HepG2 (cell line): ENCODE measurements around the gene ZNF223. TPM values are rescaled to one million over a fixed set of nuclear protein-coding genes. Genes with fewer than 3 reads are reported as not detected.

Source experiments
- ATAC-seq: fragments of 200-7000 bp; cut with Tn5 transposase; 3 replicates; pipeline ENCODE4 v1.9.1; 2020; ENCODE audit warnings: mild to moderate bottlenecking, moderate library complexity
- BruUV-seq: library from RNA; stranded (reverse); fragments of 400-500 nt; replicated peaks from 2 replicates; lab custom pipeline; 2021; lab: Mats Ljungman, UMichigan
- CTCF ChIA-PET: fragments of 300-600 bp; formaldehyde crosslinking; extraction: SDS; loops from one replicate; lab custom pipeline; 2021; ENCODE audit warnings: low total read pairs, inconsistent platforms, low intra/inter-chr PET ratio; lab: Yijun Ruan, JAX
- POLR2A ChIA-PET: fragments of 350-600 bp; sonication (Branson Sonifier 250); formaldehyde crosslinking; loops from one replicate; lab custom pipeline; 2020; ENCODE audit warnings: antibody characterized with exemption, inconsistent platforms; lab: Yijun Ruan, JAX
- DNase-seq: peaks from one replicate; pipeline ENCODE4 v3.0.0-alpha.2; 2015; ENCODE audit warnings: low spot score
- FAIRE-seq: peaks from 3 replicates; lab custom pipeline; 2011; peaks lifted over from hg19 to GRCh38; lab: Jason Lieb, UNC
- H2AFZ ChIP-seq: one replicate; pipeline ENCODE4 v1.6.1; 2011; ENCODE audit warnings: low read length, inconsistent platforms
- H3K27ac ChIP-seq: fragments of 300-600 bp; 3 replicates; pipeline ENCODE4 v1.8.0; 2011; ENCODE audit warnings: mixed run types, mild to moderate bottlenecking, mixed read lengths, low read length, inconsistent platforms; ENCODE audit not compliant: insufficient read depth; ENCODE audit errors: extremely low read length
- H3K27me3 ChIP-seq, 2 experiments: fragments of 200-600 bp in 1 of 2; 2 replicates in 1 of 2; 3 replicates in 1 of 2; pipeline versions ENCODE4 v1.6.0 to v1.8.0; 2011; ENCODE audit warnings: low read length in 2 of 2, mild to moderate bottlenecking in 2 of 2, moderate library complexity in 2 of 2, inconsistent platforms in 1 of 2; ENCODE audit not compliant: insufficient read depth in 2 of 2, control insufficient read depth in 1 of 2
- H3K36me3 ChIP-seq, 2 experiments: fragments of 200-600 bp in 1 of 2; replicated peaks in 1 of 2; 2 replicates in 1 of 2; 3 replicates in 1 of 2; pipeline versions ENCODE4 v1.5.1 to v1.8.0; 2011; ENCODE audit warnings: low read length in 2 of 2, inconsistent platforms in 1 of 2; ENCODE audit not compliant: insufficient read depth in 2 of 2, control insufficient read depth in 1 of 2
- H3K4me1 ChIP-seq: 2 replicates; pipeline ENCODE4 v1.5.1; 2012; ENCODE audit warnings: low read length, inconsistent platforms; ENCODE audit not compliant: insufficient read depth
- H3K4me2 ChIP-seq: 2 replicates; pipeline ENCODE4 v1.6.0; 2011; ENCODE audit warnings: low read depth, low read length, inconsistent platforms
- H3K4me3 ChIP-seq, 3 experiments: fragments of 200-600 bp in 1 of 3; sonication (generic), shearing (Covaris generic) in 1 of 3; replicated peaks in 1 of 3; 2 replicates each; pipeline ENCODE4 v1.5.1; 2011 to 2016; ENCODE audit warnings: low read length in 3 of 3, inconsistent platforms in 2 of 3, low read depth in 2 of 3, mild to moderate bottlenecking in 2 of 3, control low read depth in 1 of 3, mixed read lengths in 1 of 3; ENCODE audit not compliant: insufficient read depth in 1 of 3
- H3K79me2 ChIP-seq: one replicate; pipeline ENCODE4 v1.6.1; 2011; ENCODE audit warnings: low read length, inconsistent platforms; ENCODE audit not compliant: insufficient read depth
- H3K9ac ChIP-seq: 2 replicates; pipeline ENCODE4 v1.6.0; 2011; ENCODE audit warnings: mild to moderate bottlenecking, low read depth, low read length, inconsistent platforms; ENCODE audit not compliant: insufficient read depth
- H3K9me3 ChIP-seq: 2 replicates; pipeline ENCODE4 v1.5.1; 2012; ENCODE audit warnings: mild to moderate bottlenecking, low read length
- H4K20me1 ChIP-seq: 2 replicates; pipeline ENCODE4 v1.6.0; 2011; ENCODE audit warnings: inconsistent platforms, mild to moderate bottlenecking, low read length, moderate library complexity; ENCODE audit not compliant: insufficient read depth
- CEBPG ChIP-seq: IDR thresholded peaks from 2 replicates; pipeline ENCODE4 v1.6.1; 2016
- CENPT ChIP-seq: sonication (generic); formaldehyde crosslinking; IDR thresholded peaks from 2 replicates; pipeline ENCODE4 v1.8.0; 2022; ENCODE audit warnings: low read depth, mild to moderate bottlenecking, moderate library complexity, missing genetic modification reagents
- CHCHD3 ChIP-seq: sonication (generic); formaldehyde crosslinking; IDR thresholded peaks from 2 replicates; pipeline ENCODE4 v1.8.0; 2022; ENCODE audit warnings: mild to moderate bottlenecking, missing genetic modification reagents, moderate library complexity
- CSRNP2 ChIP-seq: sonication (generic); formaldehyde crosslinking; conservative IDR thresholded peaks from 2 replicates; pipeline ENCODE4 v1.8.0; 2022; ENCODE audit warnings: low read depth, missing genetic modification reagents
- DNMT3B ChIP-seq: conservative IDR thresholded peaks from 2 replicates; pipeline ENCODE4 v1.6.1; 2016; ENCODE audit warnings: missing biosample characterization, control low read depth
- GATAD2A ChIP-seq: IDR thresholded peaks from 2 replicates; pipeline ENCODE4 v1.6.1; 2016
- GTF2F1 ChIP-seq: fragments of 150-350 bp; IDR thresholded peaks from 2 replicates; pipeline ENCODE4 v1.6.1; 2014; ENCODE audit warnings: low read length
- NFIC ChIP-seq: IDR thresholded peaks from 2 replicates; pipeline ENCODE4 v1.6.1; 2012; ENCODE audit warnings: mild to moderate bottlenecking, low read length, inconsistent platforms
- NFKBIZ ChIP-seq: IDR thresholded peaks from 2 replicates; pipeline ENCODE4 v1.6.1; 2018; ENCODE audit warnings: missing genetic modification reagents, missing compliant biosample characterization
- NRL ChIP-seq: sonication (generic); formaldehyde crosslinking; IDR thresholded peaks from 2 replicates; pipeline ENCODE4 v1.5.0; 2020; ENCODE audit warnings: missing genetic modification reagents, mild to moderate bottlenecking, moderate library complexity, borderline replicate concordance
- PHF8 ChIP-seq: sonication (generic); formaldehyde crosslinking; IDR thresholded peaks from 2 replicates; pipeline ENCODE4 v1.5.0; 2020; ENCODE audit warnings: missing genetic modification reagents
- RELA ChIP-seq: sonication (generic); formaldehyde crosslinking; IDR thresholded peaks from 2 replicates; pipeline ENCODE4 v1.4.0; 2020; ENCODE audit warnings: missing genetic modification reagents
- ZFP62 ChIP-seq: sonication (generic); formaldehyde crosslinking; IDR thresholded peaks from 2 replicates; pipeline ENCODE4 v1.4.0; 2020; ENCODE audit warnings: missing genetic modification reagents
- ZNF101 ChIP-seq: sonication (generic); formaldehyde crosslinking; IDR thresholded peaks from 2 replicates; pipeline ENCODE4 v1.4.0; 2020; ENCODE audit warnings: mild to moderate bottlenecking, low read depth, missing genetic modification reagents, borderline replicate concordance
- ZNF12 ChIP-seq: sonication (generic); formaldehyde crosslinking; IDR thresholded peaks from 2 replicates; pipeline ENCODE4 v1.5.0; 2020; ENCODE audit warnings: missing genetic modification reagents
- ZNF616 ChIP-seq: sonication (generic); formaldehyde crosslinking; IDR thresholded peaks from 2 replicates; pipeline ENCODE4 v1.5.0; 2020; ENCODE audit warnings: low read depth, mild to moderate bottlenecking, missing genetic modification reagents
- ZNF652 ChIP-seq: IDR thresholded peaks from 2 replicates; pipeline ENCODE4 v1.6.1; 2016; ENCODE audit warnings: low read depth, borderline replicate concordance
- ZNF703 ChIP-seq: sonication (generic); formaldehyde crosslinking; IDR thresholded peaks from 2 replicates; pipeline ENCODE4 v1.5.1; 2020; ENCODE audit warnings: missing genetic modification reagents, mild to moderate bottlenecking, moderate library complexity, borderline replicate concordance
- WGBS: methylation state at CpG from one replicate; pipeline ENCODE4 v1.1.6; 2017; ENCODE audit warnings: low lambda C conversion rate; 5-methylcytosine and 5-hydroxymethylcytosine counted together
- in situ Hi-C: cut with HindIII; loops from 2 replicates; pipeline ENCODE4 v1.10.0; 2017; ENCODE audit warnings: low pct_unique_long_range_greater_than_20kb; ENCODE audit not compliant: extremely low pct_ligation_motif_present
- intact Hi-C: fragments of 100-400 bp; cut with micrococcal nuclease; formaldehyde crosslinking; loops from one replicate; pipeline ENCODE4 v1.10.0; 2022; ENCODE audit not compliant: unreplicated experiment
- polyA plus RNA-seq, 8 experiments: library from polyadenylated mRNA; depleted of rRNA in 3 of 8; stranded (reverse) in 7 of 8; unstranded in 1 of 8; fragments of >200 nt; fragmentation: Illumina TruSeq in 4 of 8; extraction: Trizol in 4 of 8; gene quantifications; 2 replicates each; pipeline versions ENCODE4 v1.2.1 to v1.2.3, GENCODE V29; 2011 to 2016; ENCODE audit warnings: low read depth in 4 of 8, missing spikeins in 1 of 8, mixed read lengths in 1 of 8; ENCODE audit not compliant: insufficient read depth in 1 of 8
- total RNA-seq, 5 experiments: library from RNA; depleted of rRNA; stranded (reverse); fragments of >200 nt; fragmentation: Illumina TruSeq; extraction: Trizol; gene quantifications; 2 replicates each; pipeline ENCODE4 v1.2.3, GENCODE V29; 2016; ENCODE audit warnings: low read depth in 1 of 5
- TF ChIP-seq, protein P1 (sequence below): sonication (generic); formaldehyde crosslinking; IDR thresholded peaks from 2 replicates; pipeline ENCODE4 v1.5.1; 2020; ENCODE audit warnings: missing genetic modification reagents, mild to moderate bottlenecking, borderline replicate concordance
- TF ChIP-seq, protein P2 (sequence below): sonication (generic); formaldehyde crosslinking; IDR thresholded peaks from 2 replicates; pipeline ENCODE4 v1.8.1; 2023; ENCODE audit warnings: mild to moderate bottlenecking, missing genetic modification reagents
- TF ChIP-seq, protein P3 (sequence below): IDR thresholded peaks from 2 replicates; pipeline ENCODE4 v1.6.1; 2016; ENCODE audit warnings: mild to moderate bottlenecking

ZNF223 gene
- total and polyA plus RNA-seq, 2 of the 13 experiments (the other 11 are each of a cell fraction or from before 2014, with no cell fraction given) = 2.0 to 4.8 TPM

GRCh38 chr19:44003461-44004009, 48.3 kb upstream of the ZNF223 start:
- H3K9me3 ChIP-seq = no peaks in the 10 kb centered on the region
- intact Hi-C loops = loop anchor here (2.0 to 10.0 kb wide), 4 partner anchors 69 to 139 kb away; partner anchors contain the start of genes ZNF225, ZNF234, ZNF284 and ZNF45
- H3K36me3 ChIP-seq = peaks cover 0 to 14% of the 10 kb centered on the region in 2 experiments; a peak in 4 of 5 replicates
- peak overlapping the region; percentile 87 for H2AFZ ChIP-seq
- ChIA-PET CTCF (no interaction called here), POLR2A (interaction anchor here (1.3 to 2.2 kb wide), 3 partner anchors 48 to 176 kb away, joined by 6 to 11 read pairs (median 8); partner anchors contain the start of genes ZNF223, ZNF283 and ZNF45)
- peak overlapping the region; percentile 70 for H3K9ac ChIP-seq
- BruUV-seq = no TSS peak
- H3K27ac ChIP-seq = peak overlapping the region; percentile 60
- no peaks in the 10 kb centered on the region; a peak in 1 of 5 replicates for H3K27me3 ChIP-seq
- FAIRE-seq (no peak), DNase-seq (peak; percentile 8), ATAC-seq (peak; percentile 57)
- H3K4me1 ChIP-seq = peaks cover 6% of the 10 kb centered on the region
- WGBS = 0% methylated on average over 4 of the region's 15 CpGs
- in situ Hi-C loops = no loop called here
- H4K20me1 ChIP-seq = no peaks in the 10 kb centered on the region
- H3K79me2 ChIP-seq = peaks cover 2% of the 10 kb centered on the region
- H3K4me2 ChIP-seq = peak overlapping the region; percentile 80
- peak overlapping the region; percentile 70 to 95 (median 81) for H3K4me3 ChIP-seq
- TF ChIP-seq, protein P1, sequence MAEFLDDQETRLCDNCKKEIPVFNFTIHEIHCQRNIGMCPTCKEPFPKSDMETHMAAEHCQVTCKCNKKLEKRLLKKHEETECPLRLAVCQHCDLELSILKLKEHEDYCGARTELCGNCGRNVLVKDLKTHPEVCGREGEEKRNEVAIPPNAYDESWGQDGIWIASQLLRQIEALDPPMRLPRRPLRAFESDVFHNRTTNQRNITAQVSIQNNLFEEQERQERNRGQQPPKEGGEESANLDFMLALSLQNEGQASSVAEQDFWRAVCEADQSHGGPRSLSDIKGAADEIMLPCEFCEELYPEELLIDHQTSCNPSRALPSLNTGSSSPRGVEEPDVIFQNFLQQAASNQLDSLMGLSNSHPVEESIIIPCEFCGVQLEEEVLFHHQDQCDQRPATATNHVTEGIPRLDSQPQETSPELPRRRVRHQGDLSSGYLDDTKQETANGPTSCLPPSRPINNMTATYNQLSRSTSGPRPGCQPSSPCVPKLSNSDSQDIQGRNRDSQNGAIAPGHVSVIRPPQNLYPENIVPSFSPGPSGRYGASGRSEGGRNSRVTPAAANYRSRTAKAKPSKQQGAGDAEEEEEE = no peak
- no peak for TF ChIP-seq NFIC
- TF ChIP-seq CENPT (CRISPR knock-in tag) = no peak
- TF ChIP-seq ZNF703 = no peak
- TF ChIP-seq, protein P2, sequence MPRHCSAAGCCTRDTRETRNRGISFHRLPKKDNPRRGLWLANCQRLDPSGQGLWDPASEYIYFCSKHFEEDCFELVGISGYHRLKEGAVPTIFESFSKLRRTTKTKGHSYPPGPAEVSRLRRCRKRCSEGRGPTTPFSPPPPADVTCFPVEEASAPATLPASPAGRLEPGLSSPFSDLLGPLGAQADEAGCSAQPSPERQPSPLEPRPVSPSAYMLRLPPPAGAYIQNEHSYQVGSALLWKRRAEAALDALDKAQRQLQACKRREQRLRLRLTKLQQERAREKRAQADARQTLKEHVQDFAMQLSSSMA (CRISPR knock-in tag) = no peak
- TF ChIP-seq ZFP62 (CRISPR knock-in tag) = no peak
- TF ChIP-seq CEBPG (CRISPR knock-in tag) = peak; percentile 14; the same call in 1 of the 2 replicates
- no peak for TF ChIP-seq CHCHD3
- no peak for TF ChIP-seq CSRNP2 (CRISPR knock-in tag)
- no peak for TF ChIP-seq ZNF12 (CRISPR knock-in tag)
- no peak for TF ChIP-seq DNMT3B (CRISPR knock-in tag)
- no peak for TF ChIP-seq GTF2F1
- TF ChIP-seq ZNF652 (CRISPR knock-in tag) = no peak
- no peak for TF ChIP-seq NRL (CRISPR knock-in tag)
- TF ChIP-seq, protein P3, sequence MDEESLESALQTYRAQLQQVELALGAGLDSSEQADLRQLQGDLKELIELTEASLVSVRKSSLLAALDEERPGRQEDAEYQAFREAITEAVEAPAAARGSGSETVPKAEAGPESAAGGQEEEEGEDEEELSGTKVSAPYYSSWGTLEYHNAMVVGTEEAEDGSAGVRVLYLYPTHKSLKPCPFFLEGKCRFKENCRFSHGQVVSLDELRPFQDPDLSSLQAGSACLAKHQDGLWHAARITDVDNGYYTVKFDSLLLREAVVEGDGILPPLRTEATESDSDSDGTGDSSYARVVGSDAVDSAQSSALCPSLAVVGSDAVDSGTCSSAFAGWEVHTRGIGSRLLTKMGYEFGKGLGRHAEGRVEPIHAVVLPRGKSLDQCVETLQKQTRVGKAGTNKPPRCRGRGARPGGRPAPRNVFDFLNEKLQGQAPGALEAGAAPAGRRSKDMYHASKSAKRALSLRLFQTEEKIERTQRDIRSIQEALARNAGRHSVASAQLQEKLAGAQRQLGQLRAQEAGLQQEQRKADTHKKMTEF (CRISPR knock-in tag) = no peak
- TF ChIP-seq ZNF616 = no peak
- TF ChIP-seq ZNF101 (CRISPR knock-in tag) = no peak
- no peak for TF ChIP-seq RELA (CRISPR knock-in tag)
- TF ChIP-seq PHF8 (CRISPR knock-in tag) = peak; percentile 33; the same call in 1 of the 2 replicates
- no peak for TF ChIP-seq NFKBIZ (CRISPR knock-in tag)
- TF ChIP-seq GATAD2A (CRISPR knock-in tag) = no peak
